ENCODE results near the gene HDAC7. TPM values are rescaled to one million over a fixed set of nuclear protein-coding genes. Genes with fewer than 3 reads are reported as not detected.
A peak's percentile ranks its signal among the peaks of the same experiment; 100 is the strongest.

HDAC7 gene
- total RNA-seq, 1 donor from 2014 or later, result 7.1 TPM

DNA sequence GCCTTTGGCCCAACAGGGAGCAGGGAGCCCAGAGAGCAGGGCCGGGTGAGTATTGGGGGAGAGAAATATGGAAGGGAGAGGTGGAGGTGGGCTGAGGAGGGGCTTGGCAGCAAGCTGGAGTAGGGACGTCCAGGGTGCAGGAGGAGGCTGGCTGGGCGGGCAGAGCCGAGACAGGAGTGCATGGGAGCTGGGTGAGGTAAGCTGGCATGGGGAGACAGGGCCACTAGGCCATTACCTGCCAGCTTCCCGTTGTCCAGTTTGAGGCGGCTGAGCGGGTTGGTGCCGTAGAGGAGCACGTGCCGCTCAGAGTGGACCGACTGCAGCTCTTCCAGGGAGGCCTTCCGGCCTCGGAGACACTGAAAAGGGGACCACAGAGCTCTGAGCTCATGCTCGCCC lies 28.4 kb downstream of the HDAC7 start:
- TF ChIP-seq, protein P1, sequence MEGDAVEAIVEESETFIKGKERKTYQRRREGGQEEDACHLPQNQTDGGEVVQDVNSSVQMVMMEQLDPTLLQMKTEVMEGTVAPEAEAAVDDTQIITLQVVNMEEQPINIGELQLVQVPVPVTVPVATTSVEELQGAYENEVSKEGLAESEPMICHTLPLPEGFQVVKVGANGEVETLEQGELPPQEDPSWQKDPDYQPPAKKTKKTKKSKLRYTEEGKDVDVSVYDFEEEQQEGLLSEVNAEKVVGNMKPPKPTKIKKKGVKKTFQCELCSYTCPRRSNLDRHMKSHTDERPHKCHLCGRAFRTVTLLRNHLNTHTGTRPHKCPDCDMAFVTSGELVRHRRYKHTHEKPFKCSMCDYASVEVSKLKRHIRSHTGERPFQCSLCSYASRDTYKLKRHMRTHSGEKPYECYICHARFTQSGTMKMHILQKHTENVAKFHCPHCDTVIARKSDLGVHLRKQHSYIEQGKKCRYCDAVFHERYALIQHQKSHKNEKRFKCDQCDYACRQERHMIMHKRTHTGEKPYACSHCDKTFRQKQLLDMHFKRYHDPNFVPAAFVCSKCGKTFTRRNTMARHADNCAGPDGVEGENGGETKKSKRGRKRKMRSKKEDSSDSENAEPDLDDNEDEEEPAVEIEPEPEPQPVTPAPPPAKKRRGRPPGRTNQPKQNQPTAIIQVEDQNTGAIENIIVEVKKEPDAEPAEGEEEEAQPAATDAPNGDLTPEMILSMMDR (IDR thresholded peaks at IDR 0.05; ENCODE audit: insufficient read depth, low read length, severe bottlenecking), result no peak
- FAIRE-seq, result no peak
- Histone ChIP-seq H3K4me3 (ENCODE audit: low read depth, low read length) (no peak overlapping the region), H3K27me3 (ENCODE audit: control insufficient read depth, insufficient read depth, low read length) (no peaks in the 10 kb centered on the region), H3K36me3 (ENCODE audit: control insufficient read depth, insufficient read depth, low read length) (peaks cover 57% of the 10 kb centered on the region)
- no peak for DNase-seq (ENCODE audit: low read depth)

GRCh38 chr12:47790676-47791350 lies 28.9 kb downstream of the HDAC7 start:
- peaks cover 57% of the 10 kb centered on the region for H3K36me3 ChIP-seq (ENCODE audit: control insufficient read depth, insufficient read depth, low read length)
- FAIRE-seq, result peak; percentile 32

DNA sequence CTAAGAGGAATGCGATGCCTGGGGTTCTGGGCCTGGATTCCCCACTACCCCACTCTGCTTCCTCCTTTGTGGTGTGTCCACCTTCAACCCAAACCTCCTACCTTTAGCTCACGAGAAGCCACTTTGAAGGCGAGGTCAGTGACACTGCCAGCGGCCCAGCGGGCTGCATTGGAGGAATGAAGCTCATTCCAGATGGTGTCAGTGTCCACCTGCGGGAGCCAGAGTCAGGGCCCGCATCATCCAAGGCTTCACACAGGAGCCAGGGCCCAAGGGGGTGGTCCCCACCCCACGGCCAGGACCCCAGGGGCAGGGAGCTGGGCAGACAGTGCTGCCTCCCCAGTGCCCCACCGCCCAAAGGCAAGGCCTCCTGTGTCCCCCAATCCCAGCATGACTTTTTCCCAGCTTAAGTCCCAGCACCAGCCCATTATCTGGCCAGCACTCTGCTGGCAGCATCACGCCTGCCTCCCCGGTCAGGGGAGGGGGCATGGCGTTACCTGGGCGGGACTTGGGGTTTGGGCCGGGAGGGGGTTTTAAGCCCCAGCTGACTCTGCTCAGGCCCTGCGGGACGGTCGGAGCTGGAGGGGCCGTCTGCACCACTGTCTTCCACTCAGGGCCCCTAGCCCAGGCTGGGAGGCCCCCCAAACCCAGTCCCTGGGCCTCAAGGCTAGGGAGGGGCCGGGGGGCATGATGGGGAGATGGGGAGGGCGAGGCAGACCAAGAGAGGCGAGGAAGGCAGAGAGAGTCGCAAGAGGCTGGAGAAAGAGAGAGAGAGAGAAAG lies 29.8 kb downstream of the HDAC7 start:
- FAIRE-seq (no peak), DNase-seq (ENCODE audit: low read depth) (no peak)
- TF ChIP-seq, protein P1 (IDR thresholded peaks at IDR 0.05; ENCODE audit: insufficient read depth, low read length, severe bottlenecking), result no peak
- no peak overlapping the region for H3K4me3 ChIP-seq (ENCODE audit: low read depth, low read length)
- peaks cover 64% of the 10 kb centered on the region for H3K36me3 ChIP-seq (ENCODE audit: control insufficient read depth, insufficient read depth, low read length)
- H3K27me3 ChIP-seq (ENCODE audit: control insufficient read depth, insufficient read depth, low read length), result no peaks in the 10 kb centered on the region

More at GRCh38 chr12:47790676-47791350, 28.9 kb downstream of the HDAC7 start:
- Histone ChIP-seq H3K27me3 (ENCODE audit: control insufficient read depth, insufficient read depth, low read length) (no peaks in the 10 kb centered on the region), H3K4me3 (ENCODE audit: low read depth, low read length) (no peak overlapping the region)
- TF ChIP-seq, protein P1 (IDR thresholded peaks at IDR 0.05; ENCODE audit: insufficient read depth, low read length, severe bottlenecking), result no peak
- DNase-seq (ENCODE audit: low read depth), result no peak

DNA sequence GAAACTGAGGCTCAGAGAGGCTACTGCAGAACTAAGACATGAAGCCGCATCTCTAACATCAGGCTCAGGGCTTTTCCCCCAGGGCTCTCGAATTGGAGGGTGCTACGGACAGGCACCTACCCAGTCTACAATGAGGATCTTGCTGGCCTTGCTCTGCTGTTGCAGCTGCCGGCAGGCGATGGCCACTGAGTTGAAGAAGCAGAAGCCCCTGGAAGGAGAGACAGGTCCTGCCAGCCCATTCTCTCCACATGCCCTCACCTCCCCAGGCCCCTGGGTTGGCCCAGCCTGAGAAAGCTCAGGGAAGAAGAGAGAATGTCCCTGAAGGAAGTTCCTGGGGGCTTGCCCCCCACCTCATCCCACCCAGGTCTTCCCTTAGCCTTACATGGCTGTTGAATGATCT lies 30.6 kb downstream of the HDAC7 start:
- Histone ChIP-seq H3K27me3 (ENCODE audit: control insufficient read depth, insufficient read depth, low read length) (no peaks in the 10 kb centered on the region), H3K36me3 (ENCODE audit: control insufficient read depth, insufficient read depth, low read length) (peaks cover 60% of the 10 kb centered on the region), H3K4me3 (ENCODE audit: low read depth, low read length) (no peak overlapping the region)
- no peak for FAIRE-seq
- TF ChIP-seq, protein P1 (IDR thresholded peaks at IDR 0.05; ENCODE audit: insufficient read depth, low read length, severe bottlenecking), result no peak
- no peak for DNase-seq (ENCODE audit: low read depth)

- TF ChIP-seq, protein P1 (IDR thresholded peaks at IDR 0.05; ENCODE audit: insufficient read depth, low read length, severe bottlenecking), result no peak
- no peaks in the 10 kb centered on the region for H3K27me3 ChIP-seq (ENCODE audit: control insufficient read depth, insufficient read depth, low read length)
- H3K36me3 ChIP-seq (ENCODE audit: control insufficient read depth, insufficient read depth, low read length), result peaks cover 57% of the 10 kb centered on the region
- no peak overlapping the region for H3K4me3 ChIP-seq (ENCODE audit: low read depth, low read length)
- FAIRE-seq (peak; percentile 62), DNase-seq (ENCODE audit: low read depth) (no peak)
Observed at GRCh38 chr12:47787596-47788319, 31.9 kb downstream of the HDAC7 start.
